ENCODE measurements around the gene KHSRP.

Gene KHSRP

DNA sequence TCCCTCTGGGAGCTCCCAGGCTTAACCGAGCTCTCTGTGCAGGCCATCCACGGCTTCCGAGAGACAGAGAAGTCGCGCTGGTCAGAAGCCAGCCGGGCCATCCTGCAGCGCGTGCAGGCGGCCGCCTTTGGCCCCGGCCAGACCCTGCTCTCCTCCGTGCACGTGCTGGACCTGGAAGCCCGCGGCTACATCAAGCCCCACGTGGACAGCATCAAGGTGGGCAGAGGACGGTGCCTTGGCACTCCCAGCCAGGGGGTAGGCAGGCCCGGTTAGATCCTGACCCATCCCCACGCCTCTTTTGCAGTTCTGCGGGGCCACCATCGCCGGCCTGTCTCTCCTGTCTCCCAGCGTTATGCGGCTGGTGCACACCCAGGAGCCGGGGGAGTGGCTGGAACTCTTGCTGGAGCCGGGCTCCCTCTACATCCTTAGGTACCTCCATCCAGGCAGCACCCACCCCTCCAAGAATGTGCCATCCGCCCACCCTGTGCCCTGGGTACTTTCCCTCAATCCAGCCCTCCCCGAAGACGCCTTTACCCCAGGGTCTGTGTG lies 50.4 kb downstream of the KHSRP start:
- Histone ChIP-seq H3K9me3 (ENCODE audit: control insufficient read depth, insufficient read depth, low read length) (no peaks in the 10 kb centered on the region), H3K27me3 (ENCODE audit: control insufficient read depth, low read length) (no peaks in the 10 kb centered on the region), H4K20me1 (ENCODE audit: control insufficient read depth, insufficient read depth, low read depth, low read length) (no peaks in the 10 kb centered on the region), H3K4me1 (ENCODE audit: control insufficient read depth, low read length) (peaks cover 13% of the 10 kb centered on the region), H3K79me2 (ENCODE audit: control insufficient read depth, low read length) (no peaks in the 10 kb centered on the region), H3K27ac (ENCODE audit: low read depth, low read length) (no peak overlapping the region), H3K36me3 (ENCODE audit: control insufficient read depth, low read length) (peaks cover 2% of the 10 kb centered on the region), H3K4me2 (ENCODE audit: low read length) (peak overlapping the region; percentile 65), H3K9me2 (replicated peaks; ENCODE audit: control insufficient read depth, low read length) (no peaks in the 10 kb centered on the region), H3F3A (ENCODE audit: control insufficient read depth, insufficient read depth) (0 out of 2 replicates have a peak, but pooled peaks cover 5% of the 10 kb centered on the region), H3K4me3 (ENCODE audit: low read length) (peak overlapping the region; percentile 78)
- no peak for TF ChIP-seq EZH2phosphoT487 (IDR thresholded peaks at IDR 0.05; ENCODE audit: borderline replicate concordance, low read length)
- TF ChIP-seq, protein P1, sequence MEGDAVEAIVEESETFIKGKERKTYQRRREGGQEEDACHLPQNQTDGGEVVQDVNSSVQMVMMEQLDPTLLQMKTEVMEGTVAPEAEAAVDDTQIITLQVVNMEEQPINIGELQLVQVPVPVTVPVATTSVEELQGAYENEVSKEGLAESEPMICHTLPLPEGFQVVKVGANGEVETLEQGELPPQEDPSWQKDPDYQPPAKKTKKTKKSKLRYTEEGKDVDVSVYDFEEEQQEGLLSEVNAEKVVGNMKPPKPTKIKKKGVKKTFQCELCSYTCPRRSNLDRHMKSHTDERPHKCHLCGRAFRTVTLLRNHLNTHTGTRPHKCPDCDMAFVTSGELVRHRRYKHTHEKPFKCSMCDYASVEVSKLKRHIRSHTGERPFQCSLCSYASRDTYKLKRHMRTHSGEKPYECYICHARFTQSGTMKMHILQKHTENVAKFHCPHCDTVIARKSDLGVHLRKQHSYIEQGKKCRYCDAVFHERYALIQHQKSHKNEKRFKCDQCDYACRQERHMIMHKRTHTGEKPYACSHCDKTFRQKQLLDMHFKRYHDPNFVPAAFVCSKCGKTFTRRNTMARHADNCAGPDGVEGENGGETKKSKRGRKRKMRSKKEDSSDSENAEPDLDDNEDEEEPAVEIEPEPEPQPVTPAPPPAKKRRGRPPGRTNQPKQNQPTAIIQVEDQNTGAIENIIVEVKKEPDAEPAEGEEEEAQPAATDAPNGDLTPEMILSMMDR (IDR thresholded peaks at IDR 0.05; ENCODE audit: low read depth, low read length, poor library complexity, severe bottlenecking), result no peak

DNA sequence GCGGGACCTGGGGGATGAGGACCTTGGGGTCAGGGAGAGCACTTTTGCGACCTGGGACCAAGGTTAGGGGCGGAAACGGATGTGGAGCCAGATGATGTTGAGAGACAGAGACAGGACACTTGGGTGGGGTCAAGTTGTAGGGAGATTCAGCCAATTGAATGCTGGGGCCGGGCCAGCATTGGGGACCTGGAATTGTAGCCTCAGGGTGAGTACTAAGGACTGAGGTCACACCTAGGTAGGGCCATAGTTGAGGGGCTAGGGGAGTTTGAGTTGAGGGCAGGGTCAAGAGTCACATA lies 50.9 kb downstream of the KHSRP start:
- Histone ChIP-seq H3K9me2 (replicated peaks; ENCODE audit: control insufficient read depth, low read length) (no peaks in the 10 kb centered on the region), H3K27me3 (ENCODE audit: control insufficient read depth, low read length) (no peaks in the 10 kb centered on the region), H3K4me2 (ENCODE audit: low read length) (peak overlapping the region; percentile 65), H3K4me3 (ENCODE audit: low read length) (peak overlapping the region; percentile 78), H3K27ac (ENCODE audit: low read depth, low read length) (peak overlapping the region; percentile 29; the same call in 1 of the 2 replicates), H3K4me1 (ENCODE audit: control insufficient read depth, low read length) (peaks cover 13% of the 10 kb centered on the region), H3K9me3 (ENCODE audit: control insufficient read depth, insufficient read depth, low read length) (no peaks in the 10 kb centered on the region), H3K36me3 (ENCODE audit: control insufficient read depth, low read length) (peaks cover 7% of the 10 kb centered on the region), H3F3A (ENCODE audit: control insufficient read depth, insufficient read depth) (0 out of 2 replicates have a peak, but pooled peaks cover 5% of the 10 kb centered on the region), H3K79me2 (ENCODE audit: control insufficient read depth, low read length) (no peaks in the 10 kb centered on the region), H4K20me1 (ENCODE audit: control insufficient read depth, insufficient read depth, low read depth, low read length) (no peaks in the 10 kb centered on the region)
- TF ChIP-seq, protein P1 (IDR thresholded peaks at IDR 0.05; ENCODE audit: low read depth, low read length, poor library complexity, severe bottlenecking), result no peak
- no peak for TF ChIP-seq EZH2phosphoT487 (IDR thresholded peaks at IDR 0.05; ENCODE audit: borderline replicate concordance, low read length)

DNA sequence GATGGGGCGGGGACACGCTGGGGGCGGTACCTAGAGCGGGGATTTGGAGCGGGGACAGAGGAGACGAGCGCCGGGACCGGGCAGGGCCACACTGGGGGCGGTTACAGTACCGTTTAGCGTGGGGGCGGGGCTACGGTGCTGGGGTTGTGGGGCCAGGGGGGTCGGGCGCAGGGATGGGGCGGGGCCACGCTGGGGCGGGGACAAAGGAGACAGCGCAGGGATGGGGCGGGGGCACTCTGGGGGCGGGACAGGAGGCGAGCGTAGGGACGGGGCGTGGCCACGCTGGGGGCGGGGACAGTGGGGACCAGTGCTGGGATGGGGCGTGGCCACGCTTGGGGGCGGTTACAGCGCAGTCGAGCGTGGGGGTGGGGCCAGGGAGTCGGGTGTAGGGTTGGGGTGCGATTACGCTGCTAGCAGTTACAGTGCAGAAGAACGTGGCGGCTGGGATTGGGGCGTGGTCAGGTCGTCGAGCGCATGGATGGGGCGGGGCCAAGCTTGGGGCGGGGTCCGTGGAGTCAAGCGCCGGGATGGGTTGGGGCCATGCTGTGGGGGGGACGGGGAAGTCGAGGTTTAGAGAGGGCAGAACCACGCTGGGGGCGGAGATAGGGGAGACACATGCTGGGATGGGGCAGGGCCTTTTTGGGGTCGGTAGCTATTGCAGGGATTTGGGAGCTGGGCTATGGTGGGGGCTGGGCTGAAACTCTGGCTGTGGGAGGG lies 51.4 kb downstream of the KHSRP start:
- Histone ChIP-seq H3F3A (ENCODE audit: control insufficient read depth, insufficient read depth) (0 out of 2 replicates have a peak, but pooled peaks cover 5% of the 10 kb centered on the region), H3K79me2 (ENCODE audit: control insufficient read depth, low read length) (no peaks in the 10 kb centered on the region), H4K20me1 (ENCODE audit: control insufficient read depth, insufficient read depth, low read depth, low read length) (no peaks in the 10 kb centered on the region), H3K4me3 (ENCODE audit: low read length) (peak overlapping the region; percentile 98), H3K9me2 (replicated peaks; ENCODE audit: control insufficient read depth, low read length) (no peaks in the 10 kb centered on the region), H3K4me1 (ENCODE audit: control insufficient read depth, low read length) (peaks cover 13% of the 10 kb centered on the region), H3K9me3 (ENCODE audit: control insufficient read depth, insufficient read depth, low read length) (no peaks in the 10 kb centered on the region), H3K36me3 (ENCODE audit: control insufficient read depth, low read length) (peaks cover 11% of the 10 kb centered on the region), H3K27me3 (ENCODE audit: control insufficient read depth, low read length) (no peaks in the 10 kb centered on the region), H3K27ac (ENCODE audit: low read depth, low read length) (peak overlapping the region; percentile 83), H3K4me2 (ENCODE audit: low read length) (peak overlapping the region; percentile 67)
- no peak for TF ChIP-seq EZH2phosphoT487 (IDR thresholded peaks at IDR 0.05; ENCODE audit: borderline replicate concordance, low read length)
- TF ChIP-seq, protein P1 (IDR thresholded peaks at IDR 0.05; ENCODE audit: low read depth, low read length, poor library complexity, severe bottlenecking), result no peak
